HG02870 (cell line): Measurements from ENCODE around the gene TMEM63C.

Experiments used
- ATAC-seq: cut with Tn5 transposase; IDR thresholded peaks from one replicate; pipeline ENCODE4 v1.9.1; 2021; ENCODE audit warnings: mild to moderate bottlenecking, moderate library complexity; ENCODE audit not compliant: unreplicated experiment

TMEM63C gene

GRCh38 chr14:77306416-77306815 is 124.8 kb downstream of the TMEM63C start:
- ATAC-seq = no peak

- ATAC-seq = no peak
These were observed 125.4 kb downstream of the TMEM63C start for GRCh38 chr14:77306851-77307496.
